Adrenal gland (tissue), 12 donors: ENCODE results near the gene SRPK1. TPM values are rescaled to one million over a fixed set of nuclear protein-coding genes. Genes with fewer than 3 reads are reported as not detected.

Source experiments
- DNase-seq, 7 donors: peaks; one replicate each; pipeline ENCODE4 v3.0.0-alpha.2; 2019 to 2020
- H3K27ac ChIP-seq, 5 donors: fragments of 200-600 bp; sonication (generic) in 4 of 5; 1 replicate in 3 of 5; 2 replicates in 2 of 5; pipeline versions ENCODE4 v1.5.1 to v1.8.0; 2016 to 2020; ENCODE audit warnings: mild to moderate bottlenecking in 1 of 5
- H3K27me3 ChIP-seq: fragments of 200-600 bp; 2 replicates; pipeline ENCODE4 v1.8.0; 2021
- H3K36me3 ChIP-seq, 2 donors: fragments of 200-600 bp; replicated peaks in 1 of 2; 1 replicate in 1 of 2; 2 replicates in 1 of 2; pipeline versions ENCODE4 v1.5.1 to v1.8.0; 2018 to 2022
- H3K4me1 ChIP-seq, 2 donors: fragments of 200-600 bp; replicated peaks in 1 of 2; 1 replicate in 1 of 2; 2 replicates in 1 of 2; pipeline versions ENCODE4 v1.5.1 to v1.8.0; 2018 to 2021
- H3K4me3 ChIP-seq, 4 donors: fragments of 200-600 bp; sonication (generic) in 3 of 4; one replicate each; pipeline ENCODE4 v1.5.1; 2016 to 2018
- H3K9me3 ChIP-seq, 3 donors: fragments of 200-600 bp; sonication (generic) in 1 of 3; replicated peaks in 1 of 3; 1 replicate in 2 of 3; 2 replicates in 1 of 3; pipeline versions ENCODE4 v1.5.1 to v1.8.0; 2016 to 2021
- POLR2A ChIP-seq, 2 donors: fragments of 450-650 bp; IDR thresholded peaks; one replicate each; pipeline ENCODE4 v1.6.1; 2017; ENCODE audit warnings: antibody characterized with exemption in 2 of 2, mild to moderate bottlenecking in 2 of 2, moderate library complexity in 1 of 2
- WGBS, 4 donors: extraction: QIAGEN DNeasy Blood & Tissue Kit in 2 of 4; methylation state at CpG; one replicate each; pipeline versions ENCODE4 v1.1.5 to v1.1.7; 2013 to 2017; 5-methylcytosine and 5-hydroxymethylcytosine counted together
- intact Hi-C, 2 donors: fragments of 100-400 bp; cut with DNase I; formaldehyde crosslinking; loops; one replicate each; pipeline versions ENCODE4 v1.14.1 to v1.15.0; 2022 to 2023
- polyA plus RNA-seq, 3 donors: library from polyadenylated mRNA; stranded (reverse); fragments of 200-250 nt in 2 of 3; fragments of 350-450 nt in 1 of 3; fragmentation: Illumina TruSeq in 1 of 3; extraction: RNeasy Lipid Tissue Mini Kit (QIAGEN cat#74804) in 1 of 3; gene quantifications; one replicate each; pipeline ENCODE4 v1.2.3, GENCODE V29; 2013 to 2014
- total RNA-seq, 9 donors: library from RNA; depleted of rRNA in 4 of 9; stranded (reverse); fragments of >200 nt in 4 of 9; fragments of 120-200 nt in 1 of 9; fragmentation: NEBNext Ultra II Directional in 1 of 9; extraction: Animal tissue kit (Norgen Biotek cat#: 25700) in 1 of 9; gene quantifications; one replicate each; pipeline versions ENCODE4 v1.1.0 to v1.2.4, GENCODE V29; 2013 to 2023
- TF ChIP-seq, protein P1 (sequence below), 6 experiments: fragments of 450-650 bp in 4 of 6; fragments of 200-600 bp in 2 of 6; sonication (generic) in 1 of 6; IDR thresholded peaks; 1 replicate in 5 of 6; 2 replicates in 1 of 6; pipeline versions ENCODE4 v1.5.1 to v1.8.0; 2016 to 2021; ENCODE audit warnings: antibody characterized with exemption in 6 of 6, mild to moderate bottlenecking in 2 of 6, moderate library complexity in 1 of 6
- donor health status: healthy with polysubstance abuse.
- donor health status: Bipolar disorder and iron deficiency.
- donor health status: DM: yes; HTN: yes; CAD: no.
- donor health status: DM: no; HTN: no; CAD: no.
- donor health status: DM: no; HTN: no; CAD: no.
- donor health status: DM: yes; HTN: yes; CAD: no.

SRPK1 gene
- total and polyA plus RNA-seq, 12 donors = 5.1 to 37.7 (median 15.8) TPM

DNA sequence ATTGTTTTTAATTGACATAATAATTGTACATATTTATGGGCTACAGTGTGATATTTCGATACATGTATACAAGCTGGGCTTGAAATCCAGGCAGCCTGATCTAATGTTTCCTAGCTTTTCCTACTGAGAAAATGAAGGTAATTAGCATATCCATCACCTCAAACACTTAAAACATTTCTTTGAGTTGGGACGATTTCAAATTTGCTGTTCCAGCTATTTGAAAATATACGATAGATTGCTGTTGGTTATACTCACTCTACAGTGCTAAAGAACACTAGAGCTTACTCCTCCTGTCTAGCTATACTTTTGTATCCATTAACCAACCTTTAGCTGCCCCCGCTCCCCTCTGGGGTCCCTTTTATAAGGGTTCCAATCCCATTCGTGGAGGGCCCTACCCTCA, 111.1 kb downstream of the SRPK1 start:
- Histone ChIP-seq H3K4me1 (no peaks in the 10 kb centered on the region), H3K36me3 (no peaks in the 10 kb centered on the region), H3K9me3 (no peaks in the 10 kb centered on the region), H3K27me3 (no peaks in the 10 kb centered on the region), H3K4me3 (no peak overlapping the region), H3K27ac (no peak overlapping the region)
- WGBS, 4 donors = 74 to 80% (median 79%) methylated on average over 5 of the region's 5 CpGs
- TF ChIP-seq POLR2A (IDR thresholded peaks at IDR 0.05) = no peak
- TF ChIP-seq, protein P1, sequence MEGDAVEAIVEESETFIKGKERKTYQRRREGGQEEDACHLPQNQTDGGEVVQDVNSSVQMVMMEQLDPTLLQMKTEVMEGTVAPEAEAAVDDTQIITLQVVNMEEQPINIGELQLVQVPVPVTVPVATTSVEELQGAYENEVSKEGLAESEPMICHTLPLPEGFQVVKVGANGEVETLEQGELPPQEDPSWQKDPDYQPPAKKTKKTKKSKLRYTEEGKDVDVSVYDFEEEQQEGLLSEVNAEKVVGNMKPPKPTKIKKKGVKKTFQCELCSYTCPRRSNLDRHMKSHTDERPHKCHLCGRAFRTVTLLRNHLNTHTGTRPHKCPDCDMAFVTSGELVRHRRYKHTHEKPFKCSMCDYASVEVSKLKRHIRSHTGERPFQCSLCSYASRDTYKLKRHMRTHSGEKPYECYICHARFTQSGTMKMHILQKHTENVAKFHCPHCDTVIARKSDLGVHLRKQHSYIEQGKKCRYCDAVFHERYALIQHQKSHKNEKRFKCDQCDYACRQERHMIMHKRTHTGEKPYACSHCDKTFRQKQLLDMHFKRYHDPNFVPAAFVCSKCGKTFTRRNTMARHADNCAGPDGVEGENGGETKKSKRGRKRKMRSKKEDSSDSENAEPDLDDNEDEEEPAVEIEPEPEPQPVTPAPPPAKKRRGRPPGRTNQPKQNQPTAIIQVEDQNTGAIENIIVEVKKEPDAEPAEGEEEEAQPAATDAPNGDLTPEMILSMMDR (IDR thresholded peaks at IDR 0.05) = no peak
- intact Hi-C loops = no loop called here
- DNase-seq = no peak

DNA sequence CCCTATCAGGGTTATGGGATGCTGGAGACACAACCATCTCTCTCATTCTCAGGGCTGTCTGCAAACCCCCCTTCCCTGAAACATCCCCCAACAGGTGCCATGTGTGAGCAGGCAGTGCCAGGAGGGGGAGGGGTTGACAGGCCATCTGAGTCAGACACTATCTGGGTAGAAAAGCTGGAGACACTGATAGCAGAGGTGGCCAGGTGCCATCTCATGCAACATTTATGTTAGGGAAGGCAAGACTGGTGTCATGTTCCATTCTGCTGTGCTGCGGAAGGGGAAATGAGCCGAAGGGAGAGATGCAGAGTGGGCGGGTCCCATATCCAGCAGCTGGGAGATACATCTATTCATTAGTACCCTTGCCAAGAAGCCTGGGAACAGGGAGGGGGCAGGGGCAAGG, 112.2 kb downstream of the SRPK1 start:
- Histone ChIP-seq H3K36me3 (no peaks in the 10 kb centered on the region), H3K27me3 (no peaks in the 10 kb centered on the region), H3K9me3 (no peaks in the 10 kb centered on the region), H3K27ac (no peak overlapping the region), H3K4me1 (no peaks in the 10 kb centered on the region), H3K4me3 (no peak overlapping the region)
- no peak for DNase-seq
- 40 to 62% (median 52%) methylated on average over 3 of the region's 3 CpGs; no CpG with 5 or more reads in 1 of the 4 donors for WGBS, 4 donors
- TF ChIP-seq POLR2A (IDR thresholded peaks at IDR 0.05) = no peak
- TF ChIP-seq, protein P1 (IDR thresholded peaks at IDR 0.05) = no peak
- intact Hi-C loops = no loop called here

DNA sequence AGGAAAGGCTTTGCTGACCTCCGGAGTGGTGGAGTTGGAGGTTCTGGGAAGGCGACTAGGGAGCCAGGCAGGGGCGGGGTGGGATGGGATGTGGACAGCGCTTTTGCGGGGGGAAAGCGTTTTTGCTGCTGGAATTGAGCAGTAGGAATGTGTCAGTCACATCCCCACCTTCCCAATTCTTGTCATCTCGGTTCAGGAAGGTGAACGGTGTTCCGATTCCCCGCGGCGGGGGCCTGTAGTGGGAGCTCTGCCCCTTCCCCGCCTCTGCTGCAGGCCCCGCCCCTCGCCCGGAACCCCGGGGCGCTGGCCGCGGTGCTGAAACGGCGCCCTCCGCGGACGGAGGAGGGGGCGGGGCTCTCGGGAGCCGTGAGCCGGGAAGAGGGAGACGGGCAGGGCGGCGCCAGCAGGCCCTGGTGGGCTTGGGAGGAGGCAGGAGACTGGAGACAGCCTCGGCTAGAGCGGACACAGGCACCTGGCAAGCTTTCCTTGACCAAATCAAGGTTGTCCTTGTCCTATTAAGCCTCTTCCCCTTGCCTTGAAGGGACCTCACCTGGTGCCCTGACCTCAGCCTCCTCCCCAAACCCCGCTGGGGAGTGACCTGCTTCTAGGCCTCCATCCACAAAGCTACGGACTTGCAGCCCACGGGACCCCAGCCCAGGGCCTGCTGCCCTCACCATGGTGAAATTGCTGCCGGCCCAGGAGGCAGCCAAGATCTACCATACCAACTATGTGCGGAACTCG, 115.7 kb downstream of the SRPK1 start, which contains the start of gene LHFPL5:
TSS of gene LHFPL5 (plus strand) at position 357 of the 741 bp plus-strand sequence. CDS start at position 676, 319 bp downstream.
- Histone ChIP-seq H3K27ac (no peak within 1 kb of the TSS), H3K4me3 (peak within 1 kb of the TSS in 1 of 4 donors; percentile 44), H3K36me3 (no peaks in the 10 kb centered on the region), H3K9me3 (no peaks in the 10 kb centered on the region), H3K4me1 (no peaks in the 10 kb centered on the region), H3K27me3 (no peaks in the 10 kb centered on the region)
- DNase-seq = peak in 4 of 7 donors; percentile 40 to 53 (median 50)
- no peak for TF ChIP-seq POLR2A (IDR thresholded peaks at IDR 0.05)
- TF ChIP-seq, protein P1 (IDR thresholded peaks at IDR 0.05) = no peak
- intact Hi-C loops = no loop called here
- WGBS, 4 donors = 11 to 60% (median 17%) methylated on average over 6 to 40 of the region's 40 CpGs

DNA sequence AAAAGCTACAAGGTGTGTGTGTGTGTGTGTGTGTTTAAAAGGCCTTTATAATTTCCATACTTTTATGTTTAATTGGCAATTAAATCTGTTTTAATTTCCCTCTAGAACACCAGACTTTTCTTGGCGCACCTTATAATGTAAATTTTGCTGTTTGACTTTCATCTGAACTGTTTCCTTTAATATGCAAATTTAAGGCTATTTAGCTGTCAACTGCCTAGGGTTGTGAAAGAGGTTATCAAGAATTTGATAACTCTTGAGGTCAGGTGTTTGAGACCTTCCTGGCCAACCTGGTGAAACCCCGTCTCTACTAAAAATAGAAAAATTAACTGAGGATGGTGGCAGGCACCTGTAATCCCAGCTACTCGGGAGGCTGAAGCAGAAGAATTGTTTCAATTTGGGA, 119.8 kb downstream of the SRPK1 start:
- Histone ChIP-seq H3K27me3 (no peaks in the 10 kb centered on the region), H3K4me1 (no peaks in the 10 kb centered on the region), H3K36me3 (no peaks in the 10 kb centered on the region), H3K4me3 (no peak overlapping the region), H3K9me3 (no peaks in the 10 kb centered on the region), H3K27ac (no peak overlapping the region)
- WGBS, 4 donors = 74 to 79% (median 77%) methylated on average over 3 of the region's 3 CpGs
- DNase-seq = no peak
- no peak for TF ChIP-seq POLR2A (IDR thresholded peaks at IDR 0.05)
- TF ChIP-seq, protein P1 (IDR thresholded peaks at IDR 0.05) = no peak
- intact Hi-C loops = no loop called here
